SKM-1 (cell line): ENCODE measurements around the gene AMIGO2.
"Not testable (repeated sequence)": the region's sequence is repeated elsewhere in the genome, so short reads cannot be mapped to it uniquely, and the experiment has no call there.

Source experiments
- DNase-seq: peaks from one replicate; lab custom pipeline; 2025; ENCODE audit not compliant: unreplicated experiment; lab: John Stamatoyannopoulos, UW

The AMIGO2 gene

GRCh38 chr12:47075192-47076084 is 4.3 kb downstream of the AMIGO2 start:
- DNase-seq, result no peak

- no peak for DNase-seq
These were observed 5.0 kb downstream of the AMIGO2 start for GRCh38 chr12:47074757-47075156.

- no peak for DNase-seq
These were observed 5.8 kb downstream of the AMIGO2 start for GRCh38 chr12:47073951-47074350.

GRCh38 chr12:47071241-47071852 is 8.4 kb downstream of the AMIGO2 start:
- no peak for DNase-seq

GRCh38 chr12:47070310-47070709 is 9.4 kb downstream of the AMIGO2 start:
- no peak for DNase-seq

- no peak for DNase-seq
These were observed 11.2 kb downstream of the AMIGO2 start for GRCh38 chr12:47068539-47068938.

GRCh38 chr12:47067771-47068431 is 11.9 kb downstream of the AMIGO2 start:
- no peak for DNase-seq

- DNase-seq, result no peak
These were observed 12.6 kb downstream of the AMIGO2 start for GRCh38 chr12:47067176-47067575.

GRCh38 chr12:47066278-47067025 is 13.3 kb downstream of the AMIGO2 start:
- DNase-seq, result no peak

- no peak for DNase-seq
These were observed 14.2 kb downstream of the AMIGO2 start for GRCh38 chr12:47065546-47065945.

- DNase-seq, result not testable (repeated sequence)
These were observed 21.1 kb downstream of the AMIGO2 start for GRCh38 chr12:47058640-47059039.

- not testable (repeated sequence) for DNase-seq
These were observed 22.8 kb downstream of the AMIGO2 start for GRCh38 chr12:47056944-47057343.

- not testable (repeated sequence) for DNase-seq
These were observed 23.9 kb downstream of the AMIGO2 start for GRCh38 chr12:47055856-47056255.

GRCh38 chr12:47054659-47055058 is 25.1 kb downstream of the AMIGO2 start:
- DNase-seq, result no peak

- no peak for DNase-seq
These were observed 25.8 kb downstream of the AMIGO2 start for GRCh38 chr12:47053961-47054360.

- no peak for DNase-seq
These were observed 27.5 kb downstream of the AMIGO2 start for GRCh38 chr12:47052274-47052673.

- not testable (repeated sequence) for DNase-seq
These were observed 28.5 kb downstream of the AMIGO2 start for GRCh38 chr12:47051291-47051690.

- DNase-seq, result no peak
These were observed 31.2 kb downstream of the AMIGO2 start for GRCh38 chr12:47048541-47048940.

GRCh38 chr12:47041327-47041726 is 38.4 kb downstream of the AMIGO2 start:
- DNase-seq, result no peak

- no peak for DNase-seq
These were observed 40.0 kb downstream of the AMIGO2 start for GRCh38 chr12:47039756-47040155.

- DNase-seq, result no peak
These were observed 40.7 kb downstream of the AMIGO2 start for GRCh38 chr12:47039079-47039478.
